DMS53 (cell line): Measurements from ENCODE around the gene RGS19.

Experiments used
- DNase-seq: peaks from one replicate; lab custom pipeline; 2025; lab: John Stamatoyannopoulos, UW

RGS19 gene

DNA sequence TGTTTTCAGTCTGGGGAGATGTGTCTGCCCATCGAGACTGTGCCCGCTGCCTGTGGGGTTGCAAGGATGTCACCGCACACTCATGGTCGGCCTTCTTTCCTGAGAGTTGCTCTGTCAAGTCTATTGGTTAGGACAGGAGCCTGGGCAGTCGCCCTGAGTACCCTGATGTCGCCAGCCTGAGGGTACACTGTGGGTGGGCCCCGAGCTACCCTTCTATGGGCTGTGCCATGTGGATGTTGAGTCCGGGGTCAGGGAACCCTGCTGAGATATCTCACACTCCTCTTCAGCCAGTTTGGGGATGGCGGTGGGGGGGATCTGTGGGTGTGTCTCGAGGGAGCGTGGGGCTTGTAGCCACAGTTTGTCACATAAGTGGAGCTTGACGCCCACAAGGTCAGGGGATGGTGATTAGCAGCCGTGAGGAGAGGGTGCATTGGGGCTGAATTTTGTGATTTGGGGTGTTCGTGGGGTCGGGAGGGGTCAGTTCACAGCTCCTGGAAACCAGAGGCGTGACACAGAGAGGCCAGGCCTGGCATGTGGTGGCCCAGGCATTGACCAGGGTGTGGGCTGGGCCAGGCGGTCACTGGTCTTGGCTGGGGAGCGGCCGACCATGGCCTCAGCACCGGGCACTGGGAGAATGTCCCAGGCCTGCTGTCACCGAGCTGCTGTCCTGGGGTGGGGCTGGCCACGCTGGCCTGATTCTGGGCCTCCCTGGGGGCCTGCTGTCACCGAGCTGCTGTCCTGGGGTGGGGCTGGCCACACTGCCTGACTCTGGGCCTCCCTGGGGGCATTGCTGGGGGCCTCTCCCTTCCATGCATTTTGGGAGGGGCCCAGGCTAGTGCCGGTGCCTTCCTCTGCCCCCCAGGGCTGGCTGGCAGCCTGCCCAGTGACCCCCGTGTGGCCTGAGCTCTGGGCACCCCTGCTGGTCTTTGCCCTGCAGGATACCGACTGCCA lies 29.7 kb upstream of the RGS19 start:
- DNase-seq: no peak

DNA sequence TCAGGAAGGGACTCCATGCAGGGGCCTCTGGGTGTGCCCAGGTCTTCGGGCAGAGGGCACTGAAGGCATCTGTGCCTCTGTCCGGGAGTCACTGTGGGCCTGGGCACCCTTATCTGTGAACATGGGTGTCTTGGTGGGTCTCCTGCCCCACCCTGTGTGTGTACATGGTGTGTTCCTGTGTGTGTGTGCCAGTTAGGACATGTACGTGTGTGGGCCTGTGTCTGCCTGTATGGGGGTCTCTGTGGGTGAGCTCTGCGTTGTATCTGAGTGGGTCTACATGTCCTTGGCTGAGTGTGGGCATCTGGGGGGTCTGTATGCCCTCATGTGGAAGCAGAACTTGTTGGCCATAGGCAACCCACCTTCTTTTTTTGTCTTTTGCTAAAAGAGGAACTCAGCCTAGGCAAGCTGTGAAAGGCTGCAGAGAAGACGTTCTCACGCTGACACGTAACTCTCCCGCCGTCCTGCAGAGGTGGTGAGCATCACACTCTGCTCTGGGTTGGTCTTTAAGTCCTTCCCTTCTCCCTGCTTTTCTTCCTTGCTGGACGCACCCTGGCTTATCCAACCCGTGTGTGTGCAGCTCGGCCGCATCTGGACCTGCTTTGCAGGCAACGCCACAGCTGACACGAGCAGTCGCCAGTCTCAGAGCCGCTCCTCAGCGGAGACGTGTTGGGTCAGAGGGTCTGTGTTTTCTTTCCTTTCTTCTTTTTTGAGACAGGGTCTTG lies 28.6 kb upstream of the RGS19 start:
- DNase-seq: no peak

DNA sequence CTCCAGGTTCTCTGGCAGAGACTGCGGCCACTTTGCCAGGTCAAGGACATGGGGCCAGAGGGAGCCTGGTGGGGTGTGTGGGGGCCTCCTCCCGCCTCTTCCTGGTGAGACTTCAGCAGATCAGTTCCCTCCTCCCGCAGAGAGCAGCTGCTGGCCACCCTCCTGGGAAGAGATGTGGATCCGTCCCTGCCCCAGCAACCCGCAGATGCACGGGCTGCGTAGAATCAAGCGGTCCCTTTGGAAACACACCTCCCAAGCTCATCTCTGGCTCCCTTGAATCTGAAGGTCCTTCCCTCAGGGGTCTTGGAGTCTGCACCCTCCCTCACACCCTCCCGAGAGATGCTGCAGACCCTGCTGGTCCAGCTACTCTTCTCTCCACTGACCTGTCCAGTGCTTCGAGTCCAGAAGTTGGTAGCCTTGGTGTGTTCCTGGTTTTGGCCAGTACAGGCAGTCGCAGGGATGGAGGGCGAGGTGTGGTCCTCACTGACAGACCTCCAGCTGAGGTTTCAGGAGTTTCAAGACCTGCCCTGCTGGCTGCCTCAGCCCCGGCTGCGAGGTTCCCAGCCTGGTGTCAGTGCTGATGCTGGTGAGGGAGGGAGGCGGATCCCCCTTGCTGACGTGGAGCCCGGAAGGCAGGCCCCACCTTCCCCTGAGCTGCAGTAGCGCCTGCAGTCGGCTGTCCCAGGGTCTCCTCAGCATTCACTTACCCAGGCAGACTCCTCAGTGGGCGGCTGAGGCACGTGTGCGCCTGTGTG lies 27.8 kb upstream of the RGS19 start, which contains the start of gene NPBWR2:
NPBWR2 (minus strand) TSS at position 585 of the 755 bp plus-strand sequence. CDS start 734 bp downstream, outside the sequence.
- DNase-seq: no peak

DNA sequence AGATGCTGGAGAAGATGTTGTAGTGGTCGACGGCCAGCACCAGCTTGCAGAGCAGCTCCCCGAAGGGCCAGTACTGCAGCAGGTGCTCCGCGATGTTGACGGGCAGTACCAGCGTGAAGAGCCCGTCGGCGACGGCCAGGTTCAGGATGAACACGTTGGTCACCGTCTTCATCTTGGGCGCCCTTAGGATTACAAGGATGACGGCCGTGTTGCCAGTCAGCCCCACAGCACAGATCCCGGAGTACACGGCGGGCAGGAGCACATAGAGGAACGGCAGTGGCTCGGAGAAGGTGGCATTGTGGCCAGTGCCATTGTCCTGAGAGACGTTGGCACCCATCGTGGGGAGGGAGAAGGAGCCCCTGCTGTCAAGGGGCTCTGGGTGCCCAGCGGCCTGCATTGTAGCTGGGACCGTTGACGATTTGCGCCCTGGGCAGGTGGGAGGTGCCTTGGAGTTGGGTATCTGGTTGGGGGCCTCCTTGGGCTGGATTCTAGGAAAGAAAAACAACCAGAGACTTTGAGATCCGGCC lies 27.2 kb upstream of the RGS19 start:
- no peak for DNase-seq

DNA sequence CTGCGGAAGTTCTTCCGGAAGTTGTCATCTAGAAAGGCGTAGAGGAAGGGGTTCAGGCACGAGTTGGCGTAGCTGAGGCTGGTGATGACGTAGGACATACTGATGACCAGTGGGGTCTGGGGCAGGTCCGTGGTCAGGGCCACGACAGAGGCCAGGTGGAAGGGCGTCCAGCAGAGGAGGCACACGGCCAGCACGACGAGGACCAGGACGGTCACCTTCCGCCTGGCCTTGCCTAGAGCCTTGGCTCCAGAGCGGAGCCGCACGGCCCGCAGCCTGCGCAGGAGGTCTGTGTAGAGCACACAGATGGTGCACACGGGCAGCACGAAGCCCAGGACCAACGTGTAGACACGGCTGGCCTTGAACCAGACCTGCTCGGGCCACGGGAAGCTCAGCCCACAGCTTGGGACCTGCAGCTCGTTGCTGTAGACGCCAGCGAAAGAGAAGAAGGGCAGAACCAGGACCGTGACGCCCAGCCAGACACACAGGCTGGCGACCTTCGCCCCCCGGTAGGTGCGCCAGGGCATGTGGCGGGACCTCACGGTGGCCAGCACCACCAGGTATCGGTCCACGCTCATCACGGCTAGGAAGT lies 26.6 kb upstream of the RGS19 start:
- DNase-seq: peak; percentile 46

DNA sequence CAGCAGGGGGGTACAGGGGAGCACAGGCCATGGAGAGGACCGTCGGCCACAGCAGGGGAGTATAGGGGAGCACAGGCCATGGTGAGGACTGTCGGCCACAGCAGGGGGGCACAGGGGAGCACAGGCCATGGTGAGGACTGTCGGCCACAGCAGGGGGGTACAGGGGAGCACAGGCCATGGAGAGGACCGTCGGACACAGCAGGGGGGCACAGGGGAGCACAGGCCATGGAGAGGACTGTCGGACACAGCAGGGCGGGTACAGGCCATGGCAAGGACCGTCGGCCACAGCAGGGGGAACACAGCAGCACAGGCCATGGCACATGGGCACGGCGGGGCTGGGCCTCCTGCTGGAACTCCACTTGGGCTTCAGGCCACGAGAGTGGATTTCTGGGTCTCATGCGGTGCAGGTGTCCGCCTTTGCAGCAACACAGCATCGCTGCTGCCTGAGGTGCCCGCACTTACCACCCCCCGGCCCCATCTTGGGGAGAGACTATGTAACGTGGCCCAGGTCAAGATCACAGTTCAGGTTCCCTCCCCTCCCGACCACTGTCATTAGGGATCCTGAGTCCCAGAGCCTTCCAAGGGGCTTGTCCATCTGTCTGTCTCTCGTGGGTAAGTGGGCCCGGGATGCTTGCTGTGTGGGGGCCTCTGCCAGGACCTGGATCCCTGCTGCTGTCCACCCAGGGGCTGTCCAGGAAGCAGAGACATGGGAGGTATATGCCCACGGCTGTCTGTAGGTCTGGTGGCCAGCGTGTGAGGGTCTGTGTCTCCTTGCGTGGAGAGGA lies 25.5 kb upstream of the RGS19 start:
- DNase-seq: no peak

DNA sequence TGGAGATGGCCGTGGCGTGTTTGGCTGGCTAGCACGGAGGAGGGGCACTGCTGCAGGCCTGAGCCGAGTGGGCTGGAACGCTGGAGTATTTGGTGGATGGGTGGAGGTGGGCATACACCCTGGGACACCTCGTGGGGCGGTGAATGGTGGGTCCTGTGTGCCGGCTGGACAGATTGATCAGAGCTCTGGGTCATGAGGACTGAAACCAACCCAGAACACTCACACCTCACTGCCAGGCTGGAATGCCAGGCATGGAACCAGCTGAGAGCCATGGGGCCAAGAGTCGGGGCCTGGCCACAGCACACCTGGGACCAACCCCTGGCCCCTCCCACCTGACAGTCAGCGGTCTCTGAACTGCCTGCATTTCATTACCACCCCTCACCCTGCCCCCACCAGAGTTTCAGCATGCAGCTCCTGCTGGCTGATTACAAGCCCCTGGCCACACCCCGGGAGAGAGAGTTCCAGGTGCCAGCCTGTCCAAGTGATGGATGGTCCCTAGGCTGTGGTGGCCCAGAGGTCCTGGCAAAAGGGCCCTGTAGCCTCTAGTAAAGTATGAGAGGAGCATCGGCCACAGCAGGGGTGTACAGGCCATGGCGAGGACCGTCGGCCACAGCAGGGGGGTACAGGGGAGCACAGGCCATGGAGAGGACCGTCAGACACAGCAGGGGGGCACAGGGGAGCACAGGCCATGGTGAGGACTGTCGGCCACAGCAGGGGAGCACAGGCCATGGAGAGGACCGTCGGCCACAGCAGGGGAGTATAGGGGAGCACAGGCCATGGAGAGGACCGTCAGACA lies 24.8 kb upstream of the RGS19 start:
- DNase-seq: no peak

DNA sequence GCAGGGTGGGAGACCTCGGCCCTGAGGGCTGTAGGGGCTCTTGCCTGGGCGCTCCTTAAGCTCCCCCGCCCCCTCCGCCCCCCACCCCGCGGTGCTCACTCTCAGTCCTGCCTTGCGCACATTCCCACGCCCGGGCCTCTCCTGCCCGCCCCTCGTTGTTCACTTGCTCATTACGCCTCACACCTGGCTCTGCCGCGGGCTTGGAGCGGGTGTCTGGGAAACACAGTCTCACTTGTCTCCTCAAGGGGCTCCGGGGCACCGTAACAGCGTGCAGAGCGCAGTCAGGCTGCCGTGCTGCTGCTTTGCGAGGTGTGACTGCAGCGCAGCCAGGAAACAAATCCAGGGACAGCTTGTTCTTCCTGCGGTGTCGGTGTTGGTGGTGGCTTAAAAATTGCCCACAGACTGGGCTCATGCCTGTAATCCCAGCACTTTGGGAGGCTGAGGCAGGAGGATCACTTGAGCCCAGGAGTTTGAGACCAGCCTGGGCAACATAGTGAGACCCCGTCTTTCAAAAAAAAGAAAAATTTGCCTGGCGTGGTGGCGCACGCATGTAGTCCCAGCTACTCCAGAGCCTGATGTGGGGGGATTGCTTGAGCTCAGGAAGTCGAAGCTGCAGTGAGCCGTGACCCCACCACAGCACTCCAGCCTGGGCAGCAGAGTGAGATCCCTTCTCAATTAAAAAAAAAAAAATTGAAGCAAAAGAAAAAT lies 23.5 kb upstream of the RGS19 start:
- peak; percentile 73 for DNase-seq

DNA sequence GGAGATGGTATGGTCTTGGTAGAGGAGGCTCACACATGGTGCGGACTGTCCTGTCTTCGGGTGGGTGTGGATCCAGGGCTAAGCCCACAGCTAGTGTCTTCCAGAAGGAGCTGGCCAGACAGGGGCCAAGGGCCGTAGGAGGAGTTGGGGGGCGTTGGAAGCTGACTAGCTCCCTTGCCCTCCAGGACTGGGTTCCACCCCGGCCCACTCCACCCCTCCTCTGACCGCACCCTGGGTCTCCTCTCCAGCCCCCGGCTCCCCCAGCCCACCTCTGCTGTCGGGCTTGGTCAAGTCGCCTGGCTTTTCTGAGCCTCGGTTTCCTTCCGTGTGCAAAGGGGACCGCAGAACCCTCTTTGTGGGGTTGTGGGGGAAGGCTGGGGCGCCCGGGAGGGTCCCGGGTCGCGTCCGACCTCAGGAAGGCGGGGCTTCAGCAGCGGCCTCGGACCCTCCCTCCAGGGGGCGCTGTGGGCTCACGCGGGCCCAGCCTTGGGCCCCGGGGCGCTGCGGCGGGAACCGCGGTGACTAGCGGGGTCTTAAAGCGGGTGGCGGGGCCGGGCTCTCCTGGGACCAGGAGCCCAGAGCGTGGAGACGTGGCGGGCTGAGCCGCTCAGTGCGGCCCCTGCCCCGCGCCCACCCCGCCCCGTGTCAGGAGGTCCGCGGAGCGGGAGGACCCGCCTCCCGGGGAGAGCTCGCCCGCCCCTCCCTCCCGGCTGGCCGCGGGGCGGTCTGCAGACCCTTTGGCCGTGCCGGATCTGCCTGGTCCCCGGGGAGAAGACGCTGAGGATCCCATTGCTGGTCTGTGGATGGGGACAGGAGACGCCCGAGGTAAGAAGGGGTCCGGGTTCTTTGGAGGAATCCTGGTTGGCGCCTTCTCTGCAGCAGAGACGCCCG lies 22.7 kb upstream of the RGS19 start:
- DNase-seq: peak; percentile 71

DNA sequence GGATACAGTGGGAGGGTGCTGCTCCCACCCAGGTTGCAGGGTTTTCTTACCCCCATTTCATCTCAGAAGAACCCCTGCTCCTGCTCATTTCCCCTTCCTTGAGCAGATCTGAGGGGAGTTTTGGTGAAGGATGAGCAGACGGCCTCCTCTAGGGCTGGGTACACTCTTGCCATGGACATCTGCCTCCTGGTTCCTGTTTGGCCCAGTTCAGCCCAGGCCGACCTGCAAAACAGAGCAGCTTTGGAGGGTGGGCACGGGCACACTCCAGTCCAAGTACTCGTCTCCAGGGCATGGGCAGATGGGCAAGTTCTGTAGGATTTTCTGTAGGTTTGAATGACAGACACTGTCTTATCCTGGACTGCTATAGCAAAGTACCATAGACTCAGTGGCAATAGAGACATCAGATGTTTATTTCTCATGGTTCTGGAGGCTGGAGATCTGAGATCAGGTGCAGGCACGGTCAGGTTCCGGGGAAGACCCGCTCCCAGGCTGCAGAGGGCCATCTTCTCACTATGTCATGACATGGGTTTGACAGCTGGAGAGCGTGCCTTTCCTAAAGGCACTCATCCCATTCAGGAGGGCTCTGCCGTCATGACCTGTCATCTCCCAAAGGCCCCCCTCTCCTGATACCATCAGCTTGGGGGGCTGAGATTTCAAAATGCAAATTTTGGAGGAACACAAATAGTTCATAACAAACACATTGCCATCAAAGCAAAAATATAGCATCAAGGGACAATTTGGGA lies 21.8 kb upstream of the RGS19 start:
- no peak for DNase-seq

DNA sequence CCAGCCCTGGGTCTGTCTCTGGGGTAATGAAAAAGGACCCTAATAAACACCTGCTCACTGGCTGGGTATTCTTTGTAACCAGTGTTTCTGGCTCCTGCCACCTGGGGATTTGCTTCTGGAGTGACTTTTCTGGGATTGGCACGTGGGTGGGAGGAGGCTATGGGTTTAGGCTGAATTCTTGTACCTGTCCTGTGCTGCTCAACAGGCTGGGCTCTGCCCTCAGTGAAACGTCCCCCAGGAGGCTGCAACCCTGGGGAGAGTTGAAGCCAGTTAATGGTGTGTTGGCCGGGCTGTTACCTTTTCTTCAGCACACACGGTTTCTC lies 21.2 kb upstream of the RGS19 start:
- no peak for DNase-seq

DNA sequence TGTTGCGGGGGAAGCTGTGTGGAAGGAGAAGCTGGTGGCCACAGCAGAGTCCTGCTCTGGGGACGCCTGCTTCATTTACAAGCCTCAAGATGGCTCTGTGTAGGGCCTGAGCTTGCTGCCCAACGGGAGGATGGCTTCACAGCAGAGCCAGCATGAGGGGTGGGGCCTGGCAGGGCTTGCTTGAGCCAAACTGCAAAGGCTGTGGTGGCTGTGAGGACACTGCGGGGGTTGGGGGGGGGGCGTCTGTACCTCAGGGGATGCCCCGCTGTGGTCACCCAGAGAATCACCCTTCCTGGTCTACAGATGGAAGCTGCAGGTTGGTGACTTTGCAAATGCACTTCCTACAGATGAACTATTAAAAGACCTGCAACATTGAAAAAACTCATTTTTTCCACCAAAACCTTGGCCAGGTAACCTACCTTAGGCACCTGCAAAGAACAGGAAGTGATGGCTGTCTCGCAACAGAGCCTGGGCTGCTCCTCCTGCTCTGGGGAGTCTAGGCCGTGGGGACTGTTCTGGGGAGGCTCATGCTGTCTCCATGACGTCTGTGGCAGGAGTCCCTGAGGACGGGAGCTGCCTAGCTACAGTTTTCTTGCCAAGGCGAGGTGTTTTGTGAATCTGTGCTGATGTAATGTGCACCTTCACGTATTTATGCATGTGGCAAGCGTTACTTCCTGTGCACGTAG lies 20.7 kb upstream of the RGS19 start:
- DNase-seq: no peak

DNA sequence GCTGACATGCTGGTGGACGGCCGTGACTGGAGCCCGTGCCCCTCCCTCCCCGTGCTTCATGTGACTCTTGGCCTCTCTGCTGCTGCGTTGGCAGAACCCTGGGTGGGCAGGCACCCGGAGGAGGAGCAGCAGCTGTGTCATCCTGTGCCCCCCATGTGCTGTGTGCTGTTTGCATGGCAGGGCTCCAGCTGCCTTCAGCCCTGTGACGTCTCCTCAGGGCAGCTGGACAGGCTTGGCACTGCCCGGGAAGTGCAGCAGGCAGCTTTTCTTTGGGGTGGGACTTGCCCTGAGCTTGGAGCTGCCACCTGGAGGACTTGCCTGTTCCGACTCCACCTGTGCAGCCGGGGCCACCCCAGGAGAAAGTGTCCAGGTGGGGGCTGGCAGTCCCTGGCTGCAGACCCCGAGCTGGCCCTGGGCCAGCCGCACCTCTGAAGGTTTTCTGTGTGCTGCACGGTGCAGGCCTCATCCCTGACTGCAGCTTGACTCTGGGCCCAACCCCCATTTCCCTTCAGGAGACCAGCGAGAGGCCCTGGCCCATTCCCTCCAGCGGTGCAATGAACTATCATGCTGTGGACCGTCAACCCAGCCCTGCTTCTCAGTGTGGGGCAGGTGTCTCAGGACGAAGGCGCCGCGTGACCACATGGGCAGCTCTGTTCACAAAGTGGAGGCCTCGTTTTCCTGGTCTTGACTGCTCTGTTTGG lies 19.9 kb upstream of the RGS19 start:
- no peak for DNase-seq

DNA sequence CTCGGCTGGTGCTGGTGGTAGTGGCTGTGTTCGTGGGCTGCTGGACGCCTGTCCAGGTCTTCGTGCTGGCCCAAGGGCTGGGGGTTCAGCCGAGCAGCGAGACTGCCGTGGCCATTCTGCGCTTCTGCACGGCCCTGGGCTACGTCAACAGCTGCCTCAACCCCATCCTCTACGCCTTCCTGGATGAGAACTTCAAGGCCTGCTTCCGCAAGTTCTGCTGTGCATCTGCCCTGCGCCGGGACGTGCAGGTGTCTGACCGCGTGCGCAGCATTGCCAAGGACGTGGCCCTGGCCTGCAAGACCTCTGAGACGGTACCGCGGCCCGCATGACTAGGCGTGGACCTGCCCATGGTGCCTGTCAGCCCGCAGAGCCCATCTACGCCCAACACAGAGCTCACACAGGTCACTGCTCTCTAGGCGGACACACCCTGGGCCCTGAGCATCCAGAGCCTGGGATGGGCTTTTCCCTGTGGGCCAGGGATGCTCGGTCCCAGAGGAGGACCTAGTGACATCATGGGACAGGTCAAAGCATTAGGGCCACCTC lies 19.2 kb upstream of the RGS19 start:
- no peak for DNase-seq

DNA sequence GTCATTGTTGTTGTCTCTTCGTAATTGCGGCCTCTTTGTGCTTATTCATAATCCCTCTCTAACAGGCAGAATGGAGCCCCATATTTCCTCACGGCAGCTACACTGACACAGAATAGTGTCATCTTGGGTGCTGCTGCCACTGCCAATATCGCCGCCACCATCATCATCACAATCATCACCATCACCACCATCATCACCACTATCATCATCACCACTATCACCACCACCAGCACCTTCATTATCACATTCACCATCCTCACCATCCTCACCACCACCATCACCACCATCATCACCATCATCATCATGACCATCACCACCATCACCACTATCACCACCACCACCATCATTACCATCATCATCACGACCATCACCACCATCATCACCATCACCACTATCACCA lies 17.2 kb upstream of the RGS19 start:
- no peak for DNase-seq

DNA sequence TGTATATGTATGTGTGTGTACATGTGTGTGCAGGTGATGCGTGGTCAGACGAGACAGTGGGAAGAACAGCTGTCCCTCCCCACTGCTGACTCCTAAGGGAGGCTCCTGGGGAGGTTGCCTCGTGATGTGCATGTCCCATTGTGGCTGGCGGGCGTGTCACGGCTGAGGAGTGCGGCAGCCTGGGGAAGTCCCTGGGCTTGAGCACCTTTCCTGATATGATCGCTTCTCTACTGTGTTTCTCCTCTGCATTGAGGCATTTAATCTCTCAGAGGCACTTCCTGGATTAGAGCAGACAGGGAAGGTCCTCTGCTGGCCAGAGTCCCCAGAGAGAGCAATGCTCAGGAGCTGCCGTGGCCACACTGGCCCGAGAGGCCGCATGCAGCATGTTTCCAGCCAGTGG lies 16.6 kb upstream of the RGS19 start:
- DNase-seq: peak; percentile 41
